ENCODE measurements around the gene TMCO4. TPM values are rescaled to one million over a fixed set of nuclear protein-coding genes. Genes with fewer than 3 reads are reported as not detected.

The TMCO4 gene
- total and polyA plus RNA-seq, 2 donors (not counting 1 experiment from before 2014, with no cell fraction given): 12.5 to 24.3 TPM

DNA sequence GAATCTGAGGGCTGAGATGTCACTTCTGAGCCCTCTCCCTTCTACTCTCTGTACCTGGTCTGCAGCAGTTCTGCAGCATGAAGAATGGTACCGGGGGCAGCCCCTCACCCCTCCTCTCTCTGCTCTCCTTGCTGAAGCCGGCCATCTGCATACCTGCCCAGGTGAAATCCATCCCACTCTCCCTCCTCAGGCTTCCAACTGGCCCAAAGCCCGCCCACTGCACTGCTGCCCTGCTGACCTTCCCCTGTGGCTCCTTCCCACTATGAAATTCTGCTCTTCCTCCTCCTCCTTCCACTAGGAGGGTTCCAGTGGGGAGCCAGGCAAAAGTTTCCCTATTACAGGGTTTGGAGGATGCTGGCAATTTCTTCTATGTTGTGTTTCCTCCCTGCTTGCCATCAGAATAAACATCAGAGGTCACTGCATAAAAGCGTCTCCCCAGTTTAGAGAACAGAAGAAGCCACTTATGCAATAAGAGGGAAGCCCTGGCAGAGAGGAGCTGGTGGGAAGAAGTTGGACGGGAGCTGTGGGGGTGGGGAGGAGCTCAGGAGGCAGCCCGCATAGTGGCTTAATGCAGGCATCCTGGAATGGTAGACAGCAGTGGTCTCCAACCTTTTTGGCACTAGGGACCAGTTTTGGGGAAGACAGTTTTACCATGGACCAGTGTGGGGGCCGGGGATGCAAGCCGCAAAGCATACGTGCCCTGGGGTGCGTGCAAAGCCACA is 30.3 kb downstream of the TMCO4 start:
- Histone ChIP-seq H3K4me3 (replicated peaks in 1 of 4; ENCODE audit: control extremely low read depth in 1 of 4, insufficient read depth in 1 of 4, low read depth in 3 of 4, low read length in 4 of 4) (no peak overlapping the region), H3K27me3 (ENCODE audit: control insufficient read depth, insufficient read depth, low read length) (no peaks in the 10 kb centered on the region), H3K27ac (ENCODE audit: insufficient read depth, low read length) (no peak overlapping the region), H3K4me1 (ENCODE audit: control insufficient read depth, extremely low read depth, insufficient read depth, low read length) (peaks cover 15% of the 10 kb centered on the region), H3K9me3 (ENCODE audit: control insufficient read depth, insufficient read depth, low read depth, low read length) (no peaks in the 10 kb centered on the region), H4K20me1 (ENCODE audit: control insufficient read depth, extremely low read depth, insufficient read depth, low read length) (no peaks in the 10 kb centered on the region), H3K36me3 (ENCODE audit: control insufficient read depth, insufficient read depth, low read length) (peaks cover 2% of the 10 kb centered on the region), H3K79me2 (ENCODE audit: control insufficient read depth, insufficient read depth, low read length) (no peaks in the 10 kb centered on the region), H3K9ac (ENCODE audit: insufficient read depth, low read length) (no peak overlapping the region), H2AFZ (ENCODE audit: low read length) (no peak overlapping the region), H3K4me2 (ENCODE audit: extremely low read depth, insufficient read depth, low read length) (no peak overlapping the region)
- DNase-seq (ENCODE audit: low read depth in 2 of 2): no peak
- no peak for TF ChIP-seq EZH2 (IDR thresholded peaks at IDR 0.05; ENCODE audit: low read length, missing control alignments)
- TF ChIP-seq, protein P1, sequence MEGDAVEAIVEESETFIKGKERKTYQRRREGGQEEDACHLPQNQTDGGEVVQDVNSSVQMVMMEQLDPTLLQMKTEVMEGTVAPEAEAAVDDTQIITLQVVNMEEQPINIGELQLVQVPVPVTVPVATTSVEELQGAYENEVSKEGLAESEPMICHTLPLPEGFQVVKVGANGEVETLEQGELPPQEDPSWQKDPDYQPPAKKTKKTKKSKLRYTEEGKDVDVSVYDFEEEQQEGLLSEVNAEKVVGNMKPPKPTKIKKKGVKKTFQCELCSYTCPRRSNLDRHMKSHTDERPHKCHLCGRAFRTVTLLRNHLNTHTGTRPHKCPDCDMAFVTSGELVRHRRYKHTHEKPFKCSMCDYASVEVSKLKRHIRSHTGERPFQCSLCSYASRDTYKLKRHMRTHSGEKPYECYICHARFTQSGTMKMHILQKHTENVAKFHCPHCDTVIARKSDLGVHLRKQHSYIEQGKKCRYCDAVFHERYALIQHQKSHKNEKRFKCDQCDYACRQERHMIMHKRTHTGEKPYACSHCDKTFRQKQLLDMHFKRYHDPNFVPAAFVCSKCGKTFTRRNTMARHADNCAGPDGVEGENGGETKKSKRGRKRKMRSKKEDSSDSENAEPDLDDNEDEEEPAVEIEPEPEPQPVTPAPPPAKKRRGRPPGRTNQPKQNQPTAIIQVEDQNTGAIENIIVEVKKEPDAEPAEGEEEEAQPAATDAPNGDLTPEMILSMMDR (conservative IDR thresholded peaks at IDR 0.05 in 1 of 2, IDR thresholded peaks at IDR 0.05 in 1 of 2; ENCODE audit: low read depth in 1 of 2, low read length in 2 of 2): no peak

DNA sequence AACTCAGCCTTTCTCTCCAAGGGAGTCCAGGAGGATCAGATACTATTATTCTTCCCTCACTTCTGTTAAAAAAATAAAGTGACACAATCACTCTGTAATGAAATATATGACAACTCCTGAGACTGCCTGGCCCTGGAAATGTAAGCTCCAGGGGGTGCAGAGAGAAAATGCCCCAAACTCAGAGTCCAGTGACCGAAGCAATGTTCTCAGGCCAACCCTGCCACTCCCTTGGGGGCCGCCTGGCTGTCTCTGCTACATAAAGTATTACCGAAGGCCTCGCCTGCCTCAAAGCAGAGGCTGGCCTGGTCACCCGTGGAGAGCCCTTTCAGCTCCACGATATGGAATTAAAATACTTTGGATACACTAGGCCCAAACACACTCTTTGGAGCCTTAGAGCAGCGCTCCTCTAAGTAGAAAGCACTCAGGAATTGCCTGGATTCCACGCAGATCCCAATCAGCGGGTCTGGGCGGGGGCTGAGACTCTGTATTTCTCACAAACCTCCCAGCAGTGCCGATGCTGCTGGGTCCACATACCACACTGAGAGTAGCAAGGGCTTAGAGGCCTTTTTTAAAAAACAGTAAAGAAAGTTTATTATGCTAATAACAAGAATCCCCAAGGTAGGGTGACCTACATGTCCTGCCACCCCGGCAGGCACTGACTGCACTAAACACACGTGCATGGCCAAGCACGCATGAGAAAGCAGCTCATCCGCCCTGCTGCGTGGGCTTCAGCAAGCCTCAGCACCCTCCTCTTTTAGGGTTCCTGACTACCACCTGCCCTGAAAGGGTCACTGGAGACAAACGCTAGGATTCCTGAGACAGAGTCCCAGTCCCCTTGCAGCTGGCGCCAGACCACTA is 31.1 kb downstream of the TMCO4 start:
- peaks cover 2% of the 10 kb centered on the region for H3K36me3 ChIP-seq (ENCODE audit: control insufficient read depth, insufficient read depth, low read length)
- H3K4me3 ChIP-seq (replicated peaks in 1 of 4; ENCODE audit: control extremely low read depth in 1 of 4, insufficient read depth in 1 of 4, low read depth in 3 of 4, low read length in 4 of 4): no peak overlapping the region
- TF ChIP-seq, protein P1 (conservative IDR thresholded peaks at IDR 0.05 in 1 of 2, IDR thresholded peaks at IDR 0.05 in 1 of 2; ENCODE audit: low read depth in 1 of 2, low read length in 2 of 2): no peak
- TF ChIP-seq EZH2 (IDR thresholded peaks at IDR 0.05; ENCODE audit: low read length, missing control alignments): no peak
- H3K4me1 ChIP-seq (ENCODE audit: control insufficient read depth, extremely low read depth, insufficient read depth, low read length): peaks cover 15% of the 10 kb centered on the region
- H2AFZ ChIP-seq (ENCODE audit: low read length): no peak overlapping the region
- H3K27ac ChIP-seq (ENCODE audit: insufficient read depth, low read length): no peak overlapping the region
- H3K4me2 ChIP-seq (ENCODE audit: extremely low read depth, insufficient read depth, low read length): no peak overlapping the region
- H3K79me2 ChIP-seq (ENCODE audit: control insufficient read depth, insufficient read depth, low read length): no peaks in the 10 kb centered on the region
- no peak overlapping the region for H3K9ac ChIP-seq (ENCODE audit: insufficient read depth, low read length)
- H4K20me1 ChIP-seq (ENCODE audit: control insufficient read depth, extremely low read depth, insufficient read depth, low read length): no peaks in the 10 kb centered on the region
- no peaks in the 10 kb centered on the region for H3K9me3 ChIP-seq (ENCODE audit: control insufficient read depth, insufficient read depth, low read depth, low read length)
- DNase-seq (ENCODE audit: low read depth in 2 of 2): peak in 1 of 2 donors; percentile 18
- H3K27me3 ChIP-seq (ENCODE audit: control insufficient read depth, insufficient read depth, low read length): no peaks in the 10 kb centered on the region

DNA sequence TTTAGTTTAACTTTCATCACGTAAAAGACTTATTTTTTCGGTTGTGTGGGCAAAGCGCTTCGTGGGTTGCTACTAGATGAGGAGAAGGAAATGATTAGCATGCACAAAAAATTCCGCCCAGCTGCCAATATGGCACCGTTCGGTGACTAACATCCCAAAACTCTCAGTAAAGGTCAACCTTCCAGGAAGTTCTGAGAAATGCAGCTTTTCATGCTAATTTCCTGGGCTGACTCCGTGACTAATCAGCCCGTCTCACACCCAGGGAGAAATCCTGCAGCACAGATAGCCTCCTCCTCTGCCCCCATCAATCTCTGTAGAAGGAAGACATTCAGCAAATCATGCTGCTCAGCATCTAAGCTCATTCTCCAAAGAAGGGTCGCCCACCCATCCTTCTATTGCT is 34.1 kb downstream of the TMCO4 start:
- no peak overlapping the region for H3K4me3 ChIP-seq (replicated peaks in 1 of 4; ENCODE audit: control extremely low read depth in 1 of 4, insufficient read depth in 1 of 4, low read depth in 3 of 4, low read length in 4 of 4)
- TF ChIP-seq, protein P1 (conservative IDR thresholded peaks at IDR 0.05 in 1 of 2, IDR thresholded peaks at IDR 0.05 in 1 of 2; ENCODE audit: low read depth in 1 of 2, low read length in 2 of 2): no peak
- TF ChIP-seq EZH2 (IDR thresholded peaks at IDR 0.05; ENCODE audit: low read length, missing control alignments): no peak
- no peaks in the 10 kb centered on the region for H3K79me2 ChIP-seq (ENCODE audit: control insufficient read depth, insufficient read depth, low read length)
- no peaks in the 10 kb centered on the region for H3K9me3 ChIP-seq (ENCODE audit: control insufficient read depth, insufficient read depth, low read depth, low read length)
- H2AFZ ChIP-seq (ENCODE audit: low read length): no peak overlapping the region
- H4K20me1 ChIP-seq (ENCODE audit: control insufficient read depth, extremely low read depth, insufficient read depth, low read length): no peaks in the 10 kb centered on the region
- no peak overlapping the region for H3K9ac ChIP-seq (ENCODE audit: insufficient read depth, low read length)
- peak overlapping the region; percentile 70 for H3K4me2 ChIP-seq (ENCODE audit: extremely low read depth, insufficient read depth, low read length)
- H3K36me3 ChIP-seq (ENCODE audit: control insufficient read depth, insufficient read depth, low read length): peaks cover 2% of the 10 kb centered on the region
- H3K4me1 ChIP-seq (ENCODE audit: control insufficient read depth, extremely low read depth, insufficient read depth, low read length): peaks cover 15% of the 10 kb centered on the region
- no peaks in the 10 kb centered on the region for H3K27me3 ChIP-seq (ENCODE audit: control insufficient read depth, insufficient read depth, low read length)
- H3K27ac ChIP-seq (ENCODE audit: insufficient read depth, low read length): peak overlapping the region; percentile 80
- peak; percentile 78 to 97 for DNase-seq (ENCODE audit: low read depth in 2 of 2)

Data from fibroblast of lung (primary cell).